Right lobe of liver (tissue), 6 donors: ENCODE results near the gene RAF1. TPM values are rescaled to one million over a fixed set of nuclear protein-coding genes. Genes with fewer than 3 reads are reported as not detected.

ENCODE experiments used
- ATAC-seq, 4 donors: fragments of 200-7000 bp; cut with Tn5 transposase; one replicate each; pipeline ENCODE4 v1.9.1; 2020; ENCODE audit warnings: mild to moderate bottlenecking in 4 of 4, moderate library complexity in 4 of 4
- DNase-seq, 3 donors: peaks; one replicate each; pipeline ENCODE4 v3.0.0-alpha.2; 2020
- H3K27ac ChIP-seq, 3 donors: fragments of 200-600 bp; one replicate each; pipeline ENCODE4 v1.8.0; 2022
- H3K27me3 ChIP-seq, 2 donors: fragments of 200-600 bp; one replicate each; pipeline ENCODE4 v1.8.0; 2022
- H3K36me3 ChIP-seq, 4 donors: fragments of 200-600 bp; sonication (generic) in 1 of 4; one replicate each; pipeline versions ENCODE4 v1.5.1 to v1.8.0; 2017 to 2022; ENCODE audit warnings: control low read depth in 1 of 4
- H3K4me1 ChIP-seq, 4 donors: fragments of 200-600 bp; sonication (generic) in 1 of 4; one replicate each; pipeline versions ENCODE4 v1.5.1 to v1.8.0; 2017 to 2022; ENCODE audit warnings: control low read depth in 1 of 4
- H3K4me3 ChIP-seq, 3 donors: fragments of 200-600 bp; one replicate each; pipeline ENCODE4 v1.8.0; 2022
- H3K9me3 ChIP-seq, 4 donors: fragments of 200-600 bp; sonication (generic) in 1 of 4; one replicate each; pipeline versions ENCODE4 v1.5.1 to v1.8.0; 2017 to 2022; ENCODE audit warnings: control low read depth in 1 of 4
- POLR2A ChIP-seq: fragments of 450-650 bp; IDR thresholded peaks from one replicate; pipeline ENCODE4 v1.6.1; 2017; ENCODE audit warnings: antibody characterized with exemption, mild to moderate bottlenecking
- WGBS: methylation state at CpG from one replicate; pipeline ENCODE4 v1.1.6; 2018; ENCODE audit warnings: low coverage, low lambda C conversion rate; ENCODE audit not compliant: insufficient coverage; ENCODE audit errors: missing lambda C conversion rate; 5-methylcytosine and 5-hydroxymethylcytosine counted together
- intact Hi-C, 2 donors: fragments of 100-400 bp; cut with DNase I; formaldehyde crosslinking; loops; one replicate each; pipeline versions ENCODE4 v1.11.2 to v1.14.1; 2022
- total RNA-seq, 6 experiments: library from RNA; depleted of rRNA in 2 of 6; stranded (reverse); fragments of >200 nt in 2 of 6; fragmentation: NEBNext Ultra II Directional in 3 of 6; extraction: Animal tissue kit (Norgen Biotek cat#: 25700) in 3 of 6; gene quantifications; one replicate each; pipeline versions ENCODE4 v1.1.0 to v1.2.4, GENCODE V29; 2016 to 2023
- TF ChIP-seq, protein P1 (sequence below), 4 donors: fragments of 200-600 bp in 3 of 4; fragments of 450-650 bp in 1 of 4; IDR thresholded peaks; one replicate each; pipeline versions ENCODE4 v1.5.1 to v1.8.0; 2016 to 2022; ENCODE audit warnings: antibody characterized with exemption in 4 of 4, mild to moderate bottlenecking in 2 of 4
- donor health status: DM: no; HTN: yes; CAD: no.
- donor health status: DM: no; HTN: no; CAD: no.
- donor health status: DM: no; HTN: no; CAD: no.
- donor health status: DM: no; HTN: yes; CAD: no.
- donor health status: DM: no; HTN: yes; CAD: no.

The RAF1 gene
- total RNA-seq, 6 experiments from 2014 or later, result 55.7 to 72.8 (median 60.4) TPM

DNA sequence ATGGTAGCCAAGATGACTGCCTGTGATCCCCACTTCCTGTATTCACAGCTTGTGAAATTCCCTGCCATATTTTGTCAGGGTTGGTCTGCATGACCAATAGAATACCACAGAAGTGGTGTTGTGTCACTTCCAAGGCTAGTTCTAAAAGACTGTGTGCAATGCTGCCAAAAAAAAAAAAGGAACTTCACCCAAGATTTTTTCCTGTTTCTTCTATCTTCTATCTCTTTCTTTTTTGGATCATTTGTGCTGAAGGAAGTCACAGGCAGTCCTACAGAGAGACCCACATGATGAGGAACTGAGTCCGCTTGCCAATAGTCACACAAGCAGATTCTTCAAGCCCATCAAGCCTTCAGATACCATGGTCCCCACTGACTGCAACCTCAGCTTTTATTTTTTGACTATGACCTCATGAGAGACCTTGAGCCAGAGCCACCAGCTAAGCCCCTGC is 18.1 kb upstream of the RAF1 start:
- peak; percentile 67 to 80 (median 74) for ATAC-seq
- Histone ChIP-seq H3K9me3 (no peaks in the 10 kb centered on the region), H3K27ac (peak overlapping the region; percentile 15 to 40 (median 27)), H3K4me1 (no peaks in the 10 kb centered on the region), H3K27me3 (no peaks in the 10 kb centered on the region), H3K4me3 (no peak overlapping the region), H3K36me3 (no peaks in the 10 kb centered on the region)
- intact Hi-C loops, result no loop called here
- WGBS, result 73% methylated on average over 1 of the region's 1 CpG
- no peak for DNase-seq
- TF ChIP-seq, protein P1, sequence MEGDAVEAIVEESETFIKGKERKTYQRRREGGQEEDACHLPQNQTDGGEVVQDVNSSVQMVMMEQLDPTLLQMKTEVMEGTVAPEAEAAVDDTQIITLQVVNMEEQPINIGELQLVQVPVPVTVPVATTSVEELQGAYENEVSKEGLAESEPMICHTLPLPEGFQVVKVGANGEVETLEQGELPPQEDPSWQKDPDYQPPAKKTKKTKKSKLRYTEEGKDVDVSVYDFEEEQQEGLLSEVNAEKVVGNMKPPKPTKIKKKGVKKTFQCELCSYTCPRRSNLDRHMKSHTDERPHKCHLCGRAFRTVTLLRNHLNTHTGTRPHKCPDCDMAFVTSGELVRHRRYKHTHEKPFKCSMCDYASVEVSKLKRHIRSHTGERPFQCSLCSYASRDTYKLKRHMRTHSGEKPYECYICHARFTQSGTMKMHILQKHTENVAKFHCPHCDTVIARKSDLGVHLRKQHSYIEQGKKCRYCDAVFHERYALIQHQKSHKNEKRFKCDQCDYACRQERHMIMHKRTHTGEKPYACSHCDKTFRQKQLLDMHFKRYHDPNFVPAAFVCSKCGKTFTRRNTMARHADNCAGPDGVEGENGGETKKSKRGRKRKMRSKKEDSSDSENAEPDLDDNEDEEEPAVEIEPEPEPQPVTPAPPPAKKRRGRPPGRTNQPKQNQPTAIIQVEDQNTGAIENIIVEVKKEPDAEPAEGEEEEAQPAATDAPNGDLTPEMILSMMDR (IDR thresholded peaks at IDR 0.05), result no peak
- TF ChIP-seq POLR2A, result no peak

DNA sequence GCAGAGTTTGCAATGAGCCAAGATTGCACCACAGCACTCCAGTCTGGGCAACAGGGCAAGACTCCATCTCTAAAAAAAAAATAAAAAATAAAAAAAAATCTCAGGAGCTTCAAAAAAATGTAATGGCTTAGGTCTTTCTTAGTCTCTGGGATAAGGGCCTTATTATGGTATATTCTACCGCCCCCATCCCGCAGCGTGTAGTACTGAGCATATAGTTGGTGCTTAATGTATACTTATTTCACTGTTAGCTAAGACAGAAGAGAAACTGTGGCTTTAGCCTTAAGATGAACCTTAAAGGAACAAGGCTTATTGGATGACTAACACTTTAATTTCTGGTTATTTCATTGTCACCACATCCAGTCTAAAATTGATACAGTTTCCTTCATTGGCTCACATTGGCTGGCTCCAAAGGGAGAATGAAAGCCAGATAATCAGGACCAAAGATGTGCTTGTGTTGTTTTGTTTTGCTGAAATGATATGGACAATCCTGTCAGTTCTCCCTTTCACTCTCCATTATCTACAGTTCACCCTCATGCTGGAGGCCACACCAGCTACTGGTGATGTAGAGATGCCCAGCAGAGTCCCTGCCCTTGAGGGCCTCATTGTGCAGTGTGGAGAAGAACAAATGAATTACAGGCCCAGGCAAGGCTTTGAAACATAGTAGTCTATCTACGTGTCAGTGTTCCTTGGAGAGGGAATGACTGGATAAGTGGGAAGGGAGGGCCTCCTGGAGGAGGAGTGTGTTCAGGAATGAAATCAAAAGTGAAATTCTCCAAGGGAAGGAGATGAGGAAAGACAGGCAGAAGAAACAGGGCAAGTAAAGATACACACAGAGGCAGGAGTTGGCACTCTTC is 17.4 kb upstream of the RAF1 start:
- ATAC-seq (peak in 1 of 4 donors; percentile 17), DNase-seq (no peak)
- Histone ChIP-seq H3K9me3 (no peaks in the 10 kb centered on the region), H3K4me3 (no peak overlapping the region), H3K36me3 (no peaks in the 10 kb centered on the region), H3K27me3 (no peaks in the 10 kb centered on the region), H3K27ac (peak overlapping the region; percentile 15 to 40 (median 27)), H3K4me1 (no peaks in the 10 kb centered on the region)
- intact Hi-C loops, result no loop called here
- TF ChIP-seq POLR2A, result no peak
- TF ChIP-seq, protein P1 (IDR thresholded peaks at IDR 0.05), result no peak
- 88% methylated on average over 4 of the region's 4 CpGs for WGBS

DNA sequence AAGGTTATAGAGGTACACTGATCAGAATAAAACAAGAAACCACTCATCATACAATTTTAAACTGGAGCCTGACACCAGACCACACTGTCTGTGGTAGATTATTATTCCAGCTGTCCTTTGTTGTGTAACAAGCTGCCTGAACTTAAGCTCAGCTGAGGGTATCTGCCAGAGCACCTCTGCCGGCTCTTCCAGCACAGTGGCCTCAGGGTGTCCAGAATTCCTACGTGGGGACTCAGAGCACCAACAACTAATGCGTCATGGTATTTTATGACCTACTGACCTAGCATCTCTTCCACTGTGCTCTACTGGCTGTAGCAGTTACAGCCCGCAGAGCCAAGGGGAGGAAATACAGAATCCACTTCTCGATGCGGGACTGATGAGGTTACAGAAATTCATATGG is 15.6 kb upstream of the RAF1 start:
- ATAC-seq (no peak), DNase-seq (no peak)
- H3K36me3 ChIP-seq, result no peaks in the 10 kb centered on the region
- no peaks in the 10 kb centered on the region for H3K4me1 ChIP-seq
- TF ChIP-seq POLR2A, result no peak
- TF ChIP-seq, protein P1 (IDR thresholded peaks at IDR 0.05), result no peak
- WGBS, result 51% methylated on average over 4 of the region's 6 CpGs
- no peaks in the 10 kb centered on the region for H3K27me3 ChIP-seq
- no peak overlapping the region for H3K4me3 ChIP-seq
- intact Hi-C loops, result no loop called here
- no peaks in the 10 kb centered on the region for H3K9me3 ChIP-seq
- no peak overlapping the region for H3K27ac ChIP-seq

DNA sequence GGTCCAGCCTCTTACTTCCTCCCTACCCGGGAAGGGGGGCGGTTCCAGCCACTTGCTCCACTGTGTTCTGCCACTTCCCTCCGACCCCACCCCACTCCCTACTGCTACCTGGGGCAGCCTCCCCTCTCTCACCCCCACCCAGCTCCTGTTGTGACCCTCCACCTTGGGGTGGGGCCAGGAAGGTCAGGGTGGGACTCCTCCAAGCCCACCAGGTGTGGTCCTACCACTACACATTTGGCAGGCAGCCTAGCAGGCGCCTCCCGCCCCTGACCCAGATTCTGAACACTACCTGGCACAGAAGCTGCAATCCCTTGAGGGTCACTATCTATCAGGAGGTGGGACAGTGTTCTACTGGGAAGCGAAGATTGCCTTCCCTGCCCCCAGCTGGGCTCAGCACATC is 13.7 kb upstream of the RAF1 start:
- TF ChIP-seq POLR2A, result no peak
- TF ChIP-seq, protein P1 (IDR thresholded peaks at IDR 0.05), result no peak
- no peaks in the 10 kb centered on the region for H3K9me3 ChIP-seq
- no CpG with 5 or more reads among the region's 6 CpGs for WGBS
- no peak overlapping the region for H3K27ac ChIP-seq
- H3K27me3 ChIP-seq, result no peaks in the 10 kb centered on the region
- H3K36me3 ChIP-seq, result no peaks in the 10 kb centered on the region
- DNase-seq (no peak), ATAC-seq (peak in 1 of 4 donors; percentile 28)
- no peak overlapping the region for H3K4me3 ChIP-seq
- intact Hi-C loops, result no loop called here
- H3K4me1 ChIP-seq, result no peaks in the 10 kb centered on the region
